ENCODE results near the gene STRA8.

STRA8 gene

DNA sequence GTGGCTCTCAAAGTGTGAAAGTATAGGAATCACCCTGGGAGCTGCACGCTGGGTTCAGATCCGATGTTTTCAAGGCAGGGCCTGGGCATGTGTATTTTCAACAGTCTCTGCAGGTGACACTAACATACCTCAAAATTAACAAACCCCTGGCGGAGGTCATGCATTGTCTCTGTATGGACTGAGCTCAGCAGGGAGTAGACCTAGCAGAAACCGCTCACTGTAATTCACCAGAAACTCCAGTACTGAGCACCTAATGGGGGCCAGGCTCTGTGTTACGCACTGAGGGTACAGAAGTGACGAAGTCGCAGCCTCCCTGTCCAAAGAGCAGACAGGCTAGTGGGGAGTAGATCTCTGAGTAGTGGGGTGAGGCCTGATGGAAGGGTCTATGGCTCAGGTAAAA is 5.6 kb downstream of the STRA8 start:
- Histone ChIP-seq H3K27me3 (replicated peaks; ENCODE audit: control insufficient read depth, insufficient read depth, low read length) (no peaks in the 10 kb centered on the region), H3K36me3 (ENCODE audit: control insufficient read depth, insufficient read depth, low read length) (no peaks in the 10 kb centered on the region), H3K4me3 (replicated peaks; ENCODE audit: low read depth, low read length) (no peak overlapping the region)
- DNase-seq (ENCODE audit: extremely low read depth, insufficient read length): no peak
- TF ChIP-seq, protein P1, sequence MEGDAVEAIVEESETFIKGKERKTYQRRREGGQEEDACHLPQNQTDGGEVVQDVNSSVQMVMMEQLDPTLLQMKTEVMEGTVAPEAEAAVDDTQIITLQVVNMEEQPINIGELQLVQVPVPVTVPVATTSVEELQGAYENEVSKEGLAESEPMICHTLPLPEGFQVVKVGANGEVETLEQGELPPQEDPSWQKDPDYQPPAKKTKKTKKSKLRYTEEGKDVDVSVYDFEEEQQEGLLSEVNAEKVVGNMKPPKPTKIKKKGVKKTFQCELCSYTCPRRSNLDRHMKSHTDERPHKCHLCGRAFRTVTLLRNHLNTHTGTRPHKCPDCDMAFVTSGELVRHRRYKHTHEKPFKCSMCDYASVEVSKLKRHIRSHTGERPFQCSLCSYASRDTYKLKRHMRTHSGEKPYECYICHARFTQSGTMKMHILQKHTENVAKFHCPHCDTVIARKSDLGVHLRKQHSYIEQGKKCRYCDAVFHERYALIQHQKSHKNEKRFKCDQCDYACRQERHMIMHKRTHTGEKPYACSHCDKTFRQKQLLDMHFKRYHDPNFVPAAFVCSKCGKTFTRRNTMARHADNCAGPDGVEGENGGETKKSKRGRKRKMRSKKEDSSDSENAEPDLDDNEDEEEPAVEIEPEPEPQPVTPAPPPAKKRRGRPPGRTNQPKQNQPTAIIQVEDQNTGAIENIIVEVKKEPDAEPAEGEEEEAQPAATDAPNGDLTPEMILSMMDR (IDR thresholded peaks at IDR 0.05; ENCODE audit: insufficient read depth, low read length, poor library complexity, severe bottlenecking): no peak

DNA sequence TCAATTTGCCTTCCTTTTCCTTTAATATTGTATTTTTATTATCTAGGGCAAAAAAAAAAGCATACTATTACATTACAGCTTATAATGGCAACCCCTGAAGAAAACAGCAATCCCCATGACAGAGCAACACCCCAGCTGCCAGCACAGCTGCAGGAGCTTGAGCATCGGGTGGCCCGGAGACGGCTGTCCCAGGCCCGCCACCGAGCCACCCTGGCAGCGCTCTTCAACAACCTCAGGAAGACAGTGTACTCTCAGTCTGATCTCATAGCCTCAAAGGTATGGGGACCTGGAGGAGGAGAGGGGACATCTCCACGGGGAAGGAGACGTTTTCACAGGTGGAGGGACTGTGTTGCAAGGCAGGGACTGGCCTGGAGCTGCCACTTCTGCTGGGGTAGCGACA is 6.8 kb downstream of the STRA8 start:
- no peak for DNase-seq (ENCODE audit: extremely low read depth, insufficient read length)
- TF ChIP-seq, protein P1 (IDR thresholded peaks at IDR 0.05; ENCODE audit: insufficient read depth, low read length, poor library complexity, severe bottlenecking): no peak
- Histone ChIP-seq H3K36me3 (ENCODE audit: control insufficient read depth, insufficient read depth, low read length) (no peaks in the 10 kb centered on the region), H3K27me3 (replicated peaks; ENCODE audit: control insufficient read depth, insufficient read depth, low read length) (no peaks in the 10 kb centered on the region), H3K4me3 (replicated peaks; ENCODE audit: low read depth, low read length) (no peak overlapping the region)

DNA sequence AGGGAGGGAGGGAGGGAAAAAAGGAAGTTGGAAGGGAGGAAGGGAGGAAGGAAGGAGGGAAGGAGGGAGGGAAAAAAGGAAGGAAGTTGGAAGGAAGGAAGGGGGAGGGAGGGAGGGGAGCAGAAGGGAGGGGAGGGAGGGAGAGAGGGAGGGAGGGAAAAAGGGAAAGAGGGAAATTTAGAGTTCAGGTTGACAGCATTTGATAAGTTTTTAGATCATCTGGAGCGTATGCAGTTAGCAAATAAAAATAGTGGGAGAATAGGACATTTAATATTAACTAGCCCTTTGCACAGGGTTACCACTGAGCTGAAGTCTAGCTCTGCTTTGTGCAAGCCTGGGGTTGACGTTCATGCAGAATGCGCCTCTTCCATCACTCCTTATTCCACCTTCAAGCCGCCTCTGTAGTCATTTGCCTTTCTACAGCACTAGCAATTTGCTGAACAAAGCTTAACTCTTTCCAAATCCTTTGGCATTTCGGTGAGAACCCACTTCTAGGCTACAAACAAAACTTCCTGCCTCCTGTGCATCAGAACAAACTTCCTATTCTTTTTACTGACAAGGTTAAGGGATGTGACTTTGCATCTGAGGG is 8.6 kb downstream of the STRA8 start:
- H3K36me3 ChIP-seq (ENCODE audit: control insufficient read depth, insufficient read depth, low read length): no peaks in the 10 kb centered on the region
- no peak for DNase-seq (ENCODE audit: extremely low read depth, insufficient read length)
- no peaks in the 10 kb centered on the region for H3K27me3 ChIP-seq (replicated peaks; ENCODE audit: control insufficient read depth, insufficient read depth, low read length)
- no peak overlapping the region for H3K4me3 ChIP-seq (replicated peaks; ENCODE audit: low read depth, low read length)
- TF ChIP-seq, protein P1 (IDR thresholded peaks at IDR 0.05; ENCODE audit: insufficient read depth, low read length, poor library complexity, severe bottlenecking): no peak

DNA sequence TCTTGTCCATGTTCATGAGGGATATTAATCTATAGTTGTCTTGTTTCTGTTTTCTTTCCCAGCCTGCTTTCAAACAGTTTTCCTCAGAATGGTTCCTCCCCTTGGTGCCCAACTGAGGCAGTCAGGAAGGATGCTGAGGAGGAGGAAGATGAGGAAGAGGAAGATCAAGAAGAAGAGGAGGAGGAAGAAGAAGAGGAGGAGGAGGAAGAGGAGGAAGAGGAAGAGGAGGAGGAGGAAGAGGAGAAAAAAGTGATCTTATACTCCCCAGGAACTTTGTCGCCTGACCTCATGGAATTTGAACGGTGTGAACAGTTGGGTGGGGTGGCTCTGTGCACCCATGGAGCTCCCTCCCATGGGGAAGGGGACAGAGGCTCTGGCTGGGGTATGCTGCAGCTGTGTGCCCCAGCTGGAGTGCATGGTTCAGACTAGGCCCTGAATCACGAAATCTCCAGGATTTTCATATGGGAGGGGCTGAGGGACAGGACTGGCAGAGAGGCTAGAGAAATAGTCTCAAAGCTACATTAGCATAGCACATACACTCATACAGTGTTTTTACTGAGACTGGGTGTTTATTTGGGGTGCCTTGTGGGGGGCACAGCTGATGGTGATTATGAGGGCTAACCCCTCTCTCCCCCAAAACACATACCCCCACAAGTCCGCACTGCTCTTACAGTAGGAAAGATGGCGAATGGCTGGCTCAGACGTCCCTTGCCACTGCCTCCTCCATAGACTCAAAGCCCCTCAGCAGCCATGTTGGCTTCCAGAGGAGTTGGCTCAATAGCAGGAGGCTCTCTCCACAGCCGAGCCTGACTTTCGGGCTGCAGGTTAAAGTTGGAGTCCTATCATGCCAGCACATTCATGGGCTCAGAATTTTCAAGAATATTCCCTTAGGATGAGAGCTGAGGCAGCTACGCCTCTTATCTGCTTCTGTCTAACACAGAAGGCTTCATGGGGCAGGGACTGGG is 11.9 kb downstream of the STRA8 start:
- TF ChIP-seq, protein P1 (IDR thresholded peaks at IDR 0.05; ENCODE audit: insufficient read depth, low read length, poor library complexity, severe bottlenecking): no peak
- no peak for DNase-seq (ENCODE audit: extremely low read depth, insufficient read length)
- H3K4me3 ChIP-seq (replicated peaks; ENCODE audit: low read depth, low read length): no peak overlapping the region
- H3K27me3 ChIP-seq (replicated peaks; ENCODE audit: control insufficient read depth, insufficient read depth, low read length): no peaks in the 10 kb centered on the region
- H3K36me3 ChIP-seq (ENCODE audit: control insufficient read depth, insufficient read depth, low read length): no peaks in the 10 kb centered on the region

DNA sequence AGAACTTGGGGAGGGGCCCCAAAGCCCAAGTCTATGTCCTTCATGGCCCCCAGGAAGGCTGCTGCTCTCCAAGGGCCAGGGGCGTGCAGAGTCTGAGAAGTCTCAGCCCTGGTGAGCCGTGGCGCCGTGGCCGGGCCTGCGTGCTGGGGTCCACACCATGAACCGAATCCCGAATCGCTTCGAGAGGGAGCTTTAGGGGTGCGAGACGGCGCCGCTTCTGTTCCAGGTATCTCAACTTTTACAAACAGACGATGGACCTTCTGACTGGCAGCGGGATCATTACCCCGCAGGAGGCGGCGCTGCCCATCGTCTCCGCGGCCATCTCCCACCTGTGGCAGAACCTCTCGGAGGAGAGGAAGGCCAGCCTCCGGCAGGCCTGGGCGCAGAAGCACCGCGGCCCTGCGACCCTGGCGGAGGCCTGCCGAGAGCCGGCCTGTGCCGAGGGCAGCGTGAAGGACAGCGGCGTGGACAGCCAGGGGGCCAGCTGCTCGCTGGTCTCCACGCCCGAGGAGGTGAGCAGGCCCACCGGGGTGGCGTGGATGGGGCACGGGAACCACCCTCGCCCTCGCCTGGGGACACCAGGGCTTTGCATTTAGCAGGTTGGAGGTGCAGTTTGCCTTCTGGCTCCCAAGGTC is 12.7 kb downstream of the STRA8 start:
- no peak for DNase-seq (ENCODE audit: extremely low read depth, insufficient read length)
- Histone ChIP-seq H3K36me3 (ENCODE audit: control insufficient read depth, insufficient read depth, low read length) (no peaks in the 10 kb centered on the region), H3K4me3 (replicated peaks; ENCODE audit: low read depth, low read length) (no peak overlapping the region), H3K27me3 (replicated peaks; ENCODE audit: control insufficient read depth, insufficient read depth, low read length) (no peaks in the 10 kb centered on the region)
- TF ChIP-seq, protein P1 (IDR thresholded peaks at IDR 0.05; ENCODE audit: insufficient read depth, low read length, poor library complexity, severe bottlenecking): no peak

Data from GM06990 (cell line).